ENCODE data around the gene OR3A3. TPM values are rescaled to one million over a fixed set of nuclear protein-coding genes. Genes with fewer than 3 reads are reported as not detected.

OR3A3 gene
- total and polyA plus RNA-seq, 2 of the 8 experiments (the other 6 are each of a cell fraction or from before 2014, with no cell fraction given) = not detected

- TF ChIP-seq FOSL1 (IDR thresholded peaks at IDR 0.05; ENCODE audit: insufficient read depth, low read depth, low read length) (no peak), SIN3A (conservative IDR thresholded peaks at IDR 0.05 in 1 of 2, IDR thresholded peaks at IDR 0.05 in 1 of 2; ENCODE audit: low read depth in 1 of 2, low read length in 2 of 2) (no peak), CREB1 (IDR thresholded peaks at IDR 0.05) (no peak), EP300 (IDR thresholded peaks at IDR 0.05; ENCODE audit: borderline replicate concordance in 1 of 2, low read depth in 2 of 2, low read length in 2 of 2) (no peak), YY1 (IDR thresholded peaks at IDR 0.05; ENCODE audit: low read depth, low read length) (no peak), NANOG (IDR thresholded peaks at IDR 0.05; ENCODE audit: insufficient read depth, low read depth, low read length, poor library complexity, severe bottlenecking) (no peak), SIX5 (IDR thresholded peaks at IDR 0.05; ENCODE audit: low read depth, low read length) (no peak)
- H3K56ac ChIP-seq (replicated peaks; ENCODE audit: insufficient read length, low read depth, low read length) = no peak overlapping the region
- H3K27ac ChIP-seq (ENCODE audit: low read depth, low read length) = no peak overlapping the region
- H3K4me1 ChIP-seq (replicated peaks in 1 of 4; ENCODE audit: control insufficient read depth in 3 of 4, insufficient read depth in 4 of 4, low read length in 3 of 4) = no peaks in the 10 kb centered on the region; a peak in 1 of 7 replicates
- no peaks in the 10 kb centered on the region for H3K36me3 ChIP-seq (ENCODE audit: control insufficient read depth in 2 of 4, insufficient read depth in 4 of 4, low read length in 3 of 4)
- no peak overlapping the region for H2AFZ ChIP-seq (ENCODE audit: low read length)
- no peak overlapping the region for H4K91ac ChIP-seq (replicated peaks; ENCODE audit: insufficient read length, low read length)
- DNase-seq (ENCODE audit: low read depth in 1 of 2, low spot score in 2 of 2) = no peak
- H3K23me2 ChIP-seq (ENCODE audit: low read depth, low read length) = no peaks in the 10 kb centered on the region
- no peaks in the 10 kb centered on the region; a peak in 1 of 7 replicates for H3K27me3 ChIP-seq (replicated peaks in 1 of 4; ENCODE audit: control insufficient read depth in 3 of 4, extremely low read depth in 1 of 4, insufficient read depth in 3 of 4, low read length in 3 of 4)
- FAIRE-seq = no peak
- H4K20me1 ChIP-seq (replicated peaks in 1 of 2; ENCODE audit: control insufficient read depth in 1 of 2, insufficient read depth in 2 of 2, low read length in 2 of 2) = no peaks in the 10 kb centered on the region
- POLR2A ChIA-PET (ENCODE audit: partially characterized antibody) = no interaction called here
- WGBS, 2 experiments (ENCODE audit: extremely low coverage in 1 of 2, insufficient coverage in 1 of 2, insufficient read length in 1 of 2, insufficient replicate concordance in 2 of 2, low coverage in 1 of 2, low lambda C conversion rate in 2 of 2, missing lambda C conversion rate in 1 of 2) = 79% methylated on average over 5 of the region's 5 CpGs; no CpG with 5 or more reads in 1 of the 2 experiments
- CTCF ChIA-PET (ENCODE audit: partially characterized antibody) = interaction anchor here (0.6 kb wide), 1 partner anchor 1316 kb away, joined by 3 read pairs; no protein-coding TSS in a partner anchor
- H3K79me2 ChIP-seq (ENCODE audit: control insufficient read depth in 1 of 2, insufficient read depth in 2 of 2, low read length in 2 of 2) = no peaks in the 10 kb centered on the region
- H3K79me1 ChIP-seq (ENCODE audit: low read depth, low read length) = no peaks in the 10 kb centered on the region
- no peak overlapping the region for H3K14ac ChIP-seq (ENCODE audit: insufficient read length)
- H4K8ac ChIP-seq (ENCODE audit: extremely low read depth, insufficient read depth, low read length) = no peak overlapping the region
- H3K4me3 ChIP-seq (ENCODE audit: extremely low read depth in 1 of 4, insufficient read depth in 2 of 4, low read depth in 3 of 4, low read length in 4 of 4) = no peak overlapping the region
- H2BK12ac ChIP-seq (ENCODE audit: low read depth, low read length) = no peak overlapping the region
- H2BK15ac ChIP-seq (ENCODE audit: low read length) = no peak overlapping the region
- no peak overlapping the region for H3K18ac ChIP-seq (ENCODE audit: extremely low read depth, low read length)
- no peak overlapping the region for H2BK120ac ChIP-seq (replicated peaks; ENCODE audit: low read depth, low read length)
- no peak overlapping the region for H3K4me2 ChIP-seq (ENCODE audit: insufficient read depth in 1 of 2, low read depth in 2 of 2, low read length in 2 of 2)
- H2BK20ac ChIP-seq (ENCODE audit: low read length) = no peak overlapping the region
- H2AK5ac ChIP-seq (ENCODE audit: low read depth, low read length) = no peak overlapping the region
- no peak overlapping the region for H3K23ac ChIP-seq (ENCODE audit: insufficient read length)
- H3K4ac ChIP-seq (replicated peaks; ENCODE audit: insufficient read length, low read depth, low read length) = no peak overlapping the region
- peaks cover 38 to 64% of the 10 kb centered on the region in 2 experiments; a peak in 3 of 4 replicates for H3K9me3 ChIP-seq (ENCODE audit: insufficient read depth in 2 of 2, low read depth in 1 of 2, low read length in 1 of 2)
- H3K9ac ChIP-seq (replicated peaks in 1 of 4; ENCODE audit: extremely low read depth in 1 of 4, low read depth in 3 of 4, low read length in 3 of 4) = no peak overlapping the region
- no peak overlapping the region for H4K5ac ChIP-seq (ENCODE audit: insufficient read length, low read depth, low read length)
- no peak overlapping the region for H2BK5ac ChIP-seq (ENCODE audit: low read depth, low read length)
Measured at GRCh38 chr17:3381957-3382356, 29.2 kb upstream of the OR3A3 start.
